ENCODE data around the gene KAT8.
"Not testable (repeated sequence)": the region's sequence is repeated elsewhere in the genome, so short reads cannot be mapped to it uniquely, and the experiment has no call there.

The KAT8 gene

GRCh38 chr16:31083981-31084380 lies 33.5 kb upstream of the KAT8 start:
- DNase-seq (ENCODE audit: low read depth) = no peak

GRCh38 chr16:31084584-31085302 lies 32.7 kb upstream of the KAT8 start:
- no peak for DNase-seq (ENCODE audit: low read depth)

- DNase-seq (ENCODE audit: low read depth) = no peak
Observed at GRCh38 chr16:31085411-31085810, 32.1 kb upstream of the KAT8 start.

GRCh38 chr16:31085873-31086628 lies 31.4 kb upstream of the KAT8 start:
- DNase-seq (ENCODE audit: low read depth) = no peak

- DNase-seq (ENCODE audit: low read depth) = no peak
Observed at GRCh38 chr16:31086629-31086906, 30.9 kb upstream of the KAT8 start.

GRCh38 chr16:31087481-31087880 lies 30.0 kb upstream of the KAT8 start:
- no peak for DNase-seq (ENCODE audit: low read depth)

GRCh38 chr16:31087971-31088370 lies 29.5 kb upstream of the KAT8 start:
- no peak for DNase-seq (ENCODE audit: low read depth)

GRCh38 chr16:31088459-31089183 lies 28.8 kb upstream of the KAT8 start, which contains the start of gene PRSS53:
TSS of gene PRSS53 (minus strand) at chr16:31088943. CDS start at chr16:31088809, 134 bp downstream.
- no peak for DNase-seq (ENCODE audit: low read depth)

GRCh38 chr16:31089199-31089598 lies 28.3 kb upstream of the KAT8 start:
- no peak for DNase-seq (ENCODE audit: low read depth)

GRCh38 chr16:31090540-31090939 lies 26.9 kb upstream of the KAT8 start:
- peak; percentile 42 for DNase-seq (ENCODE audit: low read depth)

GRCh38 chr16:31092330-31092729 lies 25.1 kb upstream of the KAT8 start:
- DNase-seq (ENCODE audit: low read depth) = no peak

- DNase-seq (ENCODE audit: low read depth) = no peak
Observed at GRCh38 chr16:31093132-31093703, 24.2 kb upstream of the KAT8 start.

GRCh38 chr16:31094088-31094423 lies 23.4 kb upstream of the KAT8 start:
- DNase-seq (ENCODE audit: low read depth) = no peak

- DNase-seq (ENCODE audit: low read depth) = peak; percentile 98
Observed at GRCh38 chr16:31094424-31095120, 22.9 kb upstream of the KAT8 start, which contains the start of gene VKORC1. TSS of gene VKORC1 (minus strand) at chr16:31094797. CDS start at chr16:31094729, 68 bp downstream.

GRCh38 chr16:31099860-31100638 lies 17.4 kb upstream of the KAT8 start:
- no peak for DNase-seq (ENCODE audit: low read depth)

- DNase-seq (ENCODE audit: low read depth) = not testable (repeated sequence)
Observed at GRCh38 chr16:31100876-31101641, 16.4 kb upstream of the KAT8 start.

- no peak for DNase-seq (ENCODE audit: low read depth)
Observed at GRCh38 chr16:31105677-31106213, 11.7 kb upstream of the KAT8 start.

- no peak for DNase-seq (ENCODE audit: low read depth)
Observed at GRCh38 chr16:31106509-31107464, 10.7 kb upstream of the KAT8 start.

GRCh38 chr16:31107465-31107867 lies 10.0 kb upstream of the KAT8 start:
- no peak for DNase-seq (ENCODE audit: low read depth)

Data from stromal cell of bone marrow (primary cell).